NCI-H2081 (cell line): ENCODE results near the gene TPRN.

Experiments used
- DNase-seq, 2 experiments: peaks; one replicate each; lab custom pipeline; 2025; lab: John Stamatoyannopoulos, UW

The TPRN gene

GRCh38 chr9:137141976-137142936 lies 58.3 kb downstream of the TPRN start:
- no peak for DNase-seq
